Tibial nerve (tissue), 4 donors: ENCODE data around the gene HEXB.
"Not testable (repeated sequence)": the region's sequence is repeated elsewhere in the genome, so short reads cannot be mapped to it uniquely, and the experiment has no call there.

Experiments used
- CTCF ChIP-seq, 5 experiments: fragments of 200-600 bp in 3 of 5; fragments of 450-650 bp in 2 of 5; sonication (generic) in 3 of 5; IDR thresholded peaks; one replicate each; pipeline ENCODE4 v1.5.1; 2016 to 2019; ENCODE audit warnings: antibody characterized with exemption in 5 of 5, mild to moderate bottlenecking in 3 of 5, moderate library complexity in 2 of 5
- EP300 ChIP-seq, 2 donors: sonication (generic); formaldehyde crosslinking; IDR thresholded peaks; one replicate each; pipeline ENCODE4 v1.6.1; 2017; ENCODE audit warnings: antibody characterized with exemption in 2 of 2, mild to moderate bottlenecking in 1 of 2
- POLR2A ChIP-seq, 2 donors: fragments of 450-650 bp; IDR thresholded peaks; one replicate each; pipeline ENCODE4 v1.6.1; 2017; ENCODE audit warnings: antibody characterized with exemption in 2 of 2, mild to moderate bottlenecking in 2 of 2, moderate library complexity in 2 of 2

DNA sequence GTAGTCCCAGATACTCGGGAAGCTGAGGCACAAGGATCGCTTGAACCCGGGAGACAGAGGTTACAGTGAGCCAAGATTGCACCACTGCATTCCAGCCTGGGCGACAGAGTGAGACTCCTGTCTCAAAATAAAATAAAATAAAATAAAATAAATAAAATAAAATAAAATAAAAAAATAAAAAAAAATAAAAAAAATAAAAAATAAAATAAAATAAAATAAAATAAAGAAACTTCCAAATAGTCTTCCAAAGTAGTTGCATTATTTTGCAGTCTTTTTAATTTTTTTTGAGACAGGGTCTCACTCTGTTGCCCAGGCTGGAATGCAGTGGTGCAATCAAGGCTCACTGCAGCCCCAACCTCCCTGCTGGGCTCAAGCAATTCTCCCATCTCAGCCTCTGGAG, 63.7 kb downstream of the HEXB start:
- not testable (repeated sequence) for TF ChIP-seq CTCF, EP300, POLR2A (IDR thresholded peaks at IDR 0.05)
